H1 (cell line): ENCODE measurements around the gene EPS8L1. TPM values are rescaled to one million over a fixed set of nuclear protein-coding genes. Genes with fewer than 3 reads are reported as not detected.

Source experiments
- CTCF ChIA-PET: fragments of 300-600 bp; sonication (Branson Sonifier 250); formaldehyde crosslinking; loops from one replicate; lab custom pipeline; 2021; ENCODE audit not compliant: partially characterized antibody; lab: Charles Lee
- POLR2A ChIA-PET: fragments of 300-600 bp; sonication (Branson Sonifier 250); formaldehyde crosslinking; loops from one replicate; lab custom pipeline; 2021; ENCODE audit warnings: inconsistent platforms; ENCODE audit not compliant: partially characterized antibody; lab: Charles Lee
- DNase-seq, 2 experiments: peaks; one replicate each; pipeline versions ENCODE4 v3.0.0 to v3.0.0-alpha.2; 2010 to 2022; ENCODE audit warnings: low spot score in 2 of 2, low read depth in 1 of 2, mixed read lengths in 1 of 2
- FAIRE-seq: peaks from 2 replicates; lab custom pipeline; 2011; peaks lifted over from hg19 to GRCh38; lab: Jason Lieb, UNC
- H2AFZ ChIP-seq: 2 replicates; pipeline ENCODE4 v1.8.1; 2012; ENCODE audit warnings: low read length, inconsistent platforms
- H2AK5ac ChIP-seq: 2 replicates; pipeline ENCODE4 v1.6.1; 2013; ENCODE audit warnings: low read depth, low read length
- H2BK120ac ChIP-seq: replicated peaks from 2 replicates; pipeline ENCODE3; 2013; ENCODE audit warnings: low read depth, low read length, inconsistent platforms
- H2BK12ac ChIP-seq: 2 replicates; pipeline ENCODE4 v1.6.1; 2013; ENCODE audit warnings: low read depth, low read length
- H2BK15ac ChIP-seq: 2 replicates; pipeline ENCODE4 v1.6.1; 2013; ENCODE audit warnings: low read length
- H2BK20ac ChIP-seq: 2 replicates; pipeline ENCODE4 v1.6.1; 2013; ENCODE audit warnings: low read length
- H2BK5ac ChIP-seq: 2 replicates; pipeline ENCODE4 v1.6.1; 2013; ENCODE audit warnings: low read depth, low read length
- H3K14ac ChIP-seq: 2 replicates; pipeline ENCODE4 v1.6.1; 2013; ENCODE audit warnings: inconsistent platforms; ENCODE audit not compliant: insufficient read length
- H3K18ac ChIP-seq: 2 replicates; pipeline ENCODE4 v1.6.1; 2013; ENCODE audit warnings: low read length; ENCODE audit errors: extremely low read depth
- H3K23ac ChIP-seq: 2 replicates; pipeline ENCODE4 v1.6.1; 2013; ENCODE audit warnings: inconsistent platforms; ENCODE audit not compliant: insufficient read length
- H3K23me2 ChIP-seq: 2 replicates; pipeline ENCODE4 v1.6.1; 2013; ENCODE audit warnings: low read depth, low read length
- H3K27ac ChIP-seq: 2 replicates; pipeline ENCODE4 v1.6.1; 2011; ENCODE audit warnings: low read depth, low read length, inconsistent platforms
- H3K27me3 ChIP-seq, 4 experiments: replicated peaks in 1 of 4; 1 replicate in 1 of 4; 2 replicates in 3 of 4; pipeline versions ENCODE4 v1.6.1 to v1.8.1; 2011 to 2013; ENCODE audit warnings: low read length in 3 of 4, mild to moderate bottlenecking in 3 of 4, inconsistent platforms in 2 of 4, mixed read lengths in 2 of 4, moderate library complexity in 1 of 4; ENCODE audit not compliant: control insufficient read depth in 3 of 4, insufficient read depth in 3 of 4; ENCODE audit errors: extremely low read depth in 1 of 4
- H3K36me3 ChIP-seq, 4 experiments: 2 replicates each; pipeline versions ENCODE4 v1.6.1 to v1.8.1; 2011 to 2013; ENCODE audit warnings: mild to moderate bottlenecking in 4 of 4, low read length in 3 of 4, moderate library complexity in 2 of 4, control low read depth in 1 of 4, inconsistent platforms in 1 of 4; ENCODE audit not compliant: insufficient read depth in 4 of 4, control insufficient read depth in 2 of 4
- H3K4ac ChIP-seq: replicated peaks from 2 replicates; pipeline ENCODE3; 2013; ENCODE audit warnings: low read length, low read depth, mixed read lengths, inconsistent platforms; ENCODE audit not compliant: insufficient read length
- H3K4me1 ChIP-seq, 4 experiments: replicated peaks in 1 of 4; 1 replicate in 1 of 4; 2 replicates in 3 of 4; pipeline versions ENCODE4 v1.6.1 to v1.8.1; 2011 to 2013; ENCODE audit warnings: low read length in 3 of 4, inconsistent platforms in 2 of 4, mixed read lengths in 1 of 4; ENCODE audit not compliant: insufficient read depth in 4 of 4, control insufficient read depth in 3 of 4
- H3K4me2 ChIP-seq, 2 experiments: 2 replicates each; pipeline versions ENCODE4 v1.6.1 to v1.8.1; 2011 to 2013; ENCODE audit warnings: low read depth in 2 of 2, low read length in 2 of 2, control low read depth in 1 of 2, inconsistent platforms in 1 of 2, mild to moderate bottlenecking in 1 of 2; ENCODE audit not compliant: insufficient read depth in 1 of 2
- H3K4me3 ChIP-seq, 4 experiments: fragments of 200-600, 300-600 bp in 1 of 4; sonication (generic), shearing (Covaris generic), sonication (Bioruptor Twin) in 1 of 4; 2 replicates each; pipeline versions ENCODE4 v1.5.1 to v1.8.1; 2011 to 2016; ENCODE audit warnings: low read length in 4 of 4, low read depth in 3 of 4, control low read depth in 2 of 4, inconsistent platforms in 2 of 4, mild to moderate bottlenecking in 2 of 4, mixed read lengths in 1 of 4, moderate library complexity in 1 of 4; ENCODE audit not compliant: insufficient read depth in 2 of 4; ENCODE audit errors: extremely low read depth in 1 of 4
- H3K56ac ChIP-seq: replicated peaks from 2 replicates; pipeline ENCODE3; 2013; ENCODE audit warnings: low read depth, mild to moderate bottlenecking, mixed read lengths, low read length, inconsistent platforms; ENCODE audit not compliant: insufficient read length
- H3K79me1 ChIP-seq: 2 replicates; pipeline ENCODE4 v1.6.1; 2013; ENCODE audit warnings: low read depth, low read length, control low read depth
- H3K79me2 ChIP-seq, 2 experiments: 2 replicates each; pipeline versions ENCODE4 v1.6.1 to v1.8.1; 2012 to 2013; ENCODE audit warnings: low read length in 2 of 2, mild to moderate bottlenecking in 2 of 2, inconsistent platforms in 1 of 2; ENCODE audit not compliant: insufficient read depth in 2 of 2, control insufficient read depth in 1 of 2
- H3K9ac ChIP-seq, 4 experiments: replicated peaks in 1 of 4; 1 replicate in 1 of 4; 2 replicates in 3 of 4; pipeline versions ENCODE4 v1.6.1 to v1.8.1; 2011 to 2013; ENCODE audit warnings: low read depth in 3 of 4, low read length in 3 of 4, control low read depth in 2 of 4, mild to moderate bottlenecking in 2 of 4, moderate library complexity in 2 of 4, inconsistent platforms in 1 of 4; ENCODE audit errors: extremely low read depth in 1 of 4
- H3K9me3 ChIP-seq, 2 experiments: 2 replicates each; pipeline versions ENCODE4 v1.6.1 to v1.8.1; 2012 to 2013; ENCODE audit warnings: mild to moderate bottlenecking in 2 of 2, moderate library complexity in 2 of 2, control low read depth in 1 of 2, inconsistent platforms in 1 of 2, low read depth in 1 of 2, low read length in 1 of 2, mixed read lengths in 1 of 2; ENCODE audit not compliant: insufficient read depth in 2 of 2
- H4K20me1 ChIP-seq, 2 experiments: replicated peaks in 1 of 2; 2 replicates each; pipeline versions ENCODE3 to v1.8.1; 2011 to 2013; ENCODE audit warnings: inconsistent platforms in 2 of 2, low read length in 2 of 2, mild to moderate bottlenecking in 1 of 2; ENCODE audit not compliant: insufficient read depth in 2 of 2, control insufficient read depth in 1 of 2
- H4K5ac ChIP-seq: 2 replicates; pipeline ENCODE4 v1.6.1; 2013; ENCODE audit warnings: low read length, low read depth, mixed read lengths, inconsistent platforms; ENCODE audit not compliant: insufficient read length
- H4K8ac ChIP-seq: 2 replicates; pipeline ENCODE4 v1.8.0; 2013; ENCODE audit warnings: mild to moderate bottlenecking, moderate library complexity, low read length, inconsistent platforms; ENCODE audit not compliant: insufficient read depth; ENCODE audit errors: extremely low read depth
- H4K91ac ChIP-seq: replicated peaks from 2 replicates; pipeline ENCODE3; 2013; ENCODE audit warnings: low read length, mixed read lengths, inconsistent platforms; ENCODE audit not compliant: insufficient read length
- ASH2L ChIP-seq: fragments of 200-600, 300-600 bp; sonication (generic); IDR thresholded peaks from one replicate; pipeline ENCODE4 v1.7.1; 2017; ENCODE audit warnings: low read length
- CTBP2 ChIP-seq: IDR thresholded peaks from 2 replicates; pipeline ENCODE4 v1.7.0; 2011; ENCODE audit warnings: borderline replicate concordance, mild to moderate bottlenecking, moderate library complexity, mixed read lengths, low read length; ENCODE audit not compliant: insufficient read depth, insufficient read length
- GABPA ChIP-seq: IDR thresholded peaks from 2 replicates; pipeline ENCODE4 v1.6.1; 2011; ENCODE audit warnings: mild to moderate bottlenecking, low read length, moderate library complexity, borderline replicate concordance; ENCODE audit not compliant: insufficient read depth
- HDAC6 ChIP-seq: IDR thresholded peaks from one replicate; pipeline ENCODE4 v1.7.1; 2012; ENCODE audit warnings: low read depth, mild to moderate bottlenecking, inconsistent platforms, low read length, moderate library complexity
- POLR2AphosphoS5 ChIP-seq: IDR thresholded peaks from 2 replicates; pipeline ENCODE4 v1.6.1; 2011; ENCODE audit warnings: low read depth, low read length
- SAP30 ChIP-seq: fragments of 300-600 bp; sonication (generic); IDR thresholded peaks from 2 replicates; pipeline ENCODE4 v1.7.1; 2012; ENCODE audit warnings: low read length, moderate library complexity, mild to moderate bottlenecking, inconsistent platforms; ENCODE audit not compliant: insufficient read depth, insufficient replicate concordance
- SP2 ChIP-seq: IDR thresholded peaks from 2 replicates; pipeline ENCODE4 v1.6.1; 2012; ENCODE audit warnings: mild to moderate bottlenecking, low read length, inconsistent platforms
- WGBS, 2 experiments: shearing (Covaris generic) in 1 of 2; methylation state at CpG; one replicate each; pipeline versions ENCODE4 v1.1.6 to v1.1.7; 2013 to 2015; ENCODE audit warnings: low lambda C conversion rate in 2 of 2, mixed read lengths in 2 of 2, inconsistent platforms in 1 of 2, low coverage in 1 of 2, missing lambda C conversion rate in 1 of 2; ENCODE audit not compliant: insufficient replicate concordance in 2 of 2, insufficient coverage in 1 of 2, insufficient read length in 1 of 2; ENCODE audit errors: extremely low coverage in 1 of 2, missing lambda C conversion rate in 1 of 2; 5-methylcytosine and 5-hydroxymethylcytosine counted together
- polyA plus RNA-seq, 7 experiments: library from polyadenylated mRNA; depleted of rRNA in 3 of 7; stranded (reverse) in 5 of 7; unstranded in 2 of 7; fragments of >200 nt in 5 of 7; fragments of 200-250 nt in 2 of 7; gene quantifications; 1 replicate in 5 of 7; 2 replicates in 1 of 7; 4 replicates in 1 of 7; pipeline versions ENCODE4 v1.2.1 to v1.2.3, GENCODE V29; 2011 to 2013; ENCODE audit warnings: missing spikeins in 2 of 7, mixed read lengths in 2 of 7
- total RNA-seq: library from RNA; stranded (reverse); fragmentation: NEBNext Ultra II Directional; extraction: Animal tissue kit (Norgen Biotek cat#: 25700); gene quantifications from 2 replicates; pipeline ENCODE4 v1.2.1, GENCODE V29; 2021
- TF ChIP-seq, protein P1 (sequence below): IDR thresholded peaks from 2 replicates; pipeline ENCODE4 v1.6.1; 2012; ENCODE audit warnings: low read length, inconsistent platforms

The EPS8L1 gene
- total and polyA plus RNA-seq, 2 of the 8 experiments (the other 6 are each of a cell fraction or from before 2014, with no cell fraction given) = 19.8 to 30.2 TPM

DNA sequence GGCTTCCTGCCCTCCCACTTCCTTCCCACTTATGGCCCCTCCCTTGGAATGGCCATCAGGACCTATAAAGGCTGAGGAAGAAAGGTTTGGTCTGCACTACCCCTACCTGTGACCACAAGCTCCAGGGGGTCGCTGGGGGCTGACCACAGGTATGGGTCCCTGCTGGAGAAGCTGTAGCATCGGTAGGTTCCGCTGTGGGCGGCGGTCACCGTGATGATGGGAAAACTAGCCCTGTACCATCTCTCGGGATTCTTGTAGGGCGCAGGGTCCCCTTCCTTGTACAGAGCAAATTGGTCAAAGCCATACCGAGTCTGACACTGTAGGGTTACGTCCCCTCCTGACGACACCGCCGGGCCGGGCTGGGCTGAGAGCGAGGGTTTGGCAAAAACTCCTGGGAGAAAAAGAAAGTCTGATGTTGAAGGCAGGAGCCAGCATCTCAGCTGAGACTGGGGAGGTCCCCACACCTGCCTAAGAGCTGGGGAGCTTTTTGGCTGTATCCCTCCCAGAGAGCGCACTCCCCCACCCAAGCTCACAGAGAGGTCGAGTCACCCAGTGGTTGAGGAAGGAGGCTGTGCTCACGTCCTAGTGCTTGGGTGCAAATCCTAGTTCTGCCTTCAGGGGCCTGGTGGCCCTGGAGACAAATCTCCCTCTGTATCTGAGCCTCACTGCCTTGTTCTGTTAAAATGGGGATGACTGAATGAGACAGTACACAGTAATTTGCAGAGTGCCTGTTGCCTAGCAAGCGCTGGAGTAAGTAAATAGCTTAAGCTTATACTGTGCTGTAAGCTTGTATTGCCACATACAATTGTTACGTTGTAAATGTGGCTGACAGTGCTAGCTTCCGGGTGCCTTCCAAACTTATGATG, 48.0 kb upstream of the EPS8L1 start:
- Histone ChIP-seq H4K8ac (no peak overlapping the region), H3K79me1 (0 out of 2 replicates have a peak, but pooled peaks cover 6% of the 10 kb centered on the region), H3K56ac (no peak overlapping the region), H3K36me3 (no peaks in the 10 kb centered on the region), H4K5ac (no peak overlapping the region), H2BK5ac (no peak overlapping the region), H2BK120ac (no peak overlapping the region), H4K91ac (no peak overlapping the region), H4K20me1 (peaks cover 0 to 4% of the 10 kb centered on the region in 2 experiments), H2BK20ac (no peak overlapping the region), H3K14ac (no peak overlapping the region), H3K18ac (no peak overlapping the region), H3K4me2 (no peak overlapping the region), H3K4ac (no peak overlapping the region), H3K23ac (no peak overlapping the region), H3K9me3 (no peaks in the 10 kb centered on the region; a peak in 1 of 4 replicates), H2AK5ac (no peak overlapping the region), H3K23me2 (no peaks in the 10 kb centered on the region), H3K27ac (no peak overlapping the region), H2BK15ac (no peak overlapping the region), H2AFZ (no peak overlapping the region), H3K79me2 (peaks cover 0 to 27% of the 10 kb centered on the region in 2 experiments; a peak in 1 of 4 replicates), H3K4me1 (no peaks in the 10 kb centered on the region), H3K4me3 (no peak overlapping the region), H3K9ac (no peak overlapping the region), H3K27me3 (no peaks in the 10 kb centered on the region), H2BK12ac (no peak overlapping the region)
- WGBS, 2 experiments = 90% methylated on average over 20 of the region's 21 CpGs; no CpG with 5 or more reads in 1 of the 2 experiments
- CTCF ChIA-PET = interaction anchor here (0.6 to 1.4 kb wide), 7 partner anchors 10 to 108 kb away, joined by 3 to 4 read pairs (median 4); partner anchors contain the start of gene GP6
- POLR2A ChIA-PET = interaction anchor here (0.6 to 2.1 kb wide), 9 partner anchors 8 to 58 kb away, joined by 3 to 6 read pairs (median 4); partner anchors contain the start of gene RDH13
- DNase-seq (no peak), FAIRE-seq (no peak)
- no peak for TF ChIP-seq SAP30
- TF ChIP-seq GABPA = no peak
- no peak for TF ChIP-seq SP2
- no peak for TF ChIP-seq CTBP2
- TF ChIP-seq HDAC6 = no peak
- no peak for TF ChIP-seq ASH2L
- no peak for TF ChIP-seq POLR2AphosphoS5
- TF ChIP-seq, protein P1, sequence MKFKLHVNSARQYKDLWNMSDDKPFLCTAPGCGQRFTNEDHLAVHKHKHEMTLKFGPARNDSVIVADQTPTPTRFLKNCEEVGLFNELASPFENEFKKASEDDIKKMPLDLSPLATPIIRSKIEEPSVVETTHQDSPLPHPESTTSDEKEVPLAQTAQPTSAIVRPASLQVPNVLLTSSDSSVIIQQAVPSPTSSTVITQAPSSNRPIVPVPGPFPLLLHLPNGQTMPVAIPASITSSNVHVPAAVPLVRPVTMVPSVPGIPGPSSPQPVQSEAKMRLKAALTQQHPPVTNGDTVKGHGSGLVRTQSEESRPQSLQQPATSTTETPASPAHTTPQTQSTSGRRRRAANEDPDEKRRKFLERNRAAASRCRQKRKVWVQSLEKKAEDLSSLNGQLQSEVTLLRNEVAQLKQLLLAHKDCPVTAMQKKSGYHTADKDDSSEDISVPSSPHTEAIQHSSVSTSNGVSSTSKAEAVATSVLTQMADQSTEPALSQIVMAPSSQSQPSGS = no peak
